H1 (cell line): ENCODE measurements around the gene CHTF18. TPM values are rescaled to one million over a fixed set of nuclear protein-coding genes. Genes with fewer than 3 reads are reported as not detected.

Experiments used
- CTCF ChIA-PET: fragments of 300-600 bp; sonication (Branson Sonifier 250); formaldehyde crosslinking; loops from one replicate; lab custom pipeline; 2021; ENCODE audit not compliant: partially characterized antibody; lab: Charles Lee
- POLR2A ChIA-PET: fragments of 300-600 bp; sonication (Branson Sonifier 250); formaldehyde crosslinking; loops from one replicate; lab custom pipeline; 2021; ENCODE audit warnings: inconsistent platforms; ENCODE audit not compliant: partially characterized antibody; lab: Charles Lee
- DNase-seq, 2 experiments: peaks; one replicate each; pipeline versions ENCODE4 v3.0.0 to v3.0.0-alpha.2; 2010 to 2022; ENCODE audit warnings: low spot score in 2 of 2, low read depth in 1 of 2, mixed read lengths in 1 of 2
- FAIRE-seq: peaks from 2 replicates; lab custom pipeline; 2011; peaks lifted over from hg19 to GRCh38; lab: Jason Lieb, UNC
- H2AFZ ChIP-seq: 2 replicates; pipeline ENCODE4 v1.8.1; 2012; ENCODE audit warnings: low read length, inconsistent platforms
- H2AK5ac ChIP-seq: 2 replicates; pipeline ENCODE4 v1.6.1; 2013; ENCODE audit warnings: low read depth, low read length
- H2BK120ac ChIP-seq: replicated peaks from 2 replicates; pipeline ENCODE3; 2013; ENCODE audit warnings: low read depth, low read length, inconsistent platforms
- H2BK12ac ChIP-seq: 2 replicates; pipeline ENCODE4 v1.6.1; 2013; ENCODE audit warnings: low read depth, low read length
- H2BK15ac ChIP-seq: 2 replicates; pipeline ENCODE4 v1.6.1; 2013; ENCODE audit warnings: low read length
- H2BK20ac ChIP-seq: 2 replicates; pipeline ENCODE4 v1.6.1; 2013; ENCODE audit warnings: low read length
- H2BK5ac ChIP-seq: 2 replicates; pipeline ENCODE4 v1.6.1; 2013; ENCODE audit warnings: low read depth, low read length
- H3K14ac ChIP-seq: 2 replicates; pipeline ENCODE4 v1.6.1; 2013; ENCODE audit warnings: inconsistent platforms; ENCODE audit not compliant: insufficient read length
- H3K18ac ChIP-seq: 2 replicates; pipeline ENCODE4 v1.6.1; 2013; ENCODE audit warnings: low read length; ENCODE audit errors: extremely low read depth
- H3K23ac ChIP-seq: 2 replicates; pipeline ENCODE4 v1.6.1; 2013; ENCODE audit warnings: inconsistent platforms; ENCODE audit not compliant: insufficient read length
- H3K23me2 ChIP-seq: 2 replicates; pipeline ENCODE4 v1.6.1; 2013; ENCODE audit warnings: low read depth, low read length
- H3K27ac ChIP-seq: 2 replicates; pipeline ENCODE4 v1.6.1; 2011; ENCODE audit warnings: low read depth, low read length, inconsistent platforms
- H3K27me3 ChIP-seq, 4 experiments: replicated peaks in 1 of 4; 1 replicate in 1 of 4; 2 replicates in 3 of 4; pipeline versions ENCODE4 v1.6.1 to v1.8.1; 2011 to 2013; ENCODE audit warnings: low read length in 3 of 4, mild to moderate bottlenecking in 3 of 4, inconsistent platforms in 2 of 4, mixed read lengths in 2 of 4, moderate library complexity in 1 of 4; ENCODE audit not compliant: control insufficient read depth in 3 of 4, insufficient read depth in 3 of 4; ENCODE audit errors: extremely low read depth in 1 of 4
- H3K36me3 ChIP-seq, 4 experiments: 2 replicates each; pipeline versions ENCODE4 v1.6.1 to v1.8.1; 2011 to 2013; ENCODE audit warnings: mild to moderate bottlenecking in 4 of 4, low read length in 3 of 4, moderate library complexity in 2 of 4, control low read depth in 1 of 4, inconsistent platforms in 1 of 4; ENCODE audit not compliant: insufficient read depth in 4 of 4, control insufficient read depth in 2 of 4
- H3K4ac ChIP-seq: replicated peaks from 2 replicates; pipeline ENCODE3; 2013; ENCODE audit warnings: low read length, low read depth, mixed read lengths, inconsistent platforms; ENCODE audit not compliant: insufficient read length
- H3K4me1 ChIP-seq, 4 experiments: replicated peaks in 1 of 4; 1 replicate in 1 of 4; 2 replicates in 3 of 4; pipeline versions ENCODE4 v1.6.1 to v1.8.1; 2011 to 2013; ENCODE audit warnings: low read length in 3 of 4, inconsistent platforms in 2 of 4, mixed read lengths in 1 of 4; ENCODE audit not compliant: insufficient read depth in 4 of 4, control insufficient read depth in 3 of 4
- H3K4me2 ChIP-seq, 2 experiments: 2 replicates each; pipeline versions ENCODE4 v1.6.1 to v1.8.1; 2011 to 2013; ENCODE audit warnings: low read depth in 2 of 2, low read length in 2 of 2, control low read depth in 1 of 2, inconsistent platforms in 1 of 2, mild to moderate bottlenecking in 1 of 2; ENCODE audit not compliant: insufficient read depth in 1 of 2
- H3K4me3 ChIP-seq, 4 experiments: fragments of 200-600, 300-600 bp in 1 of 4; sonication (generic), shearing (Covaris generic), sonication (Bioruptor Twin) in 1 of 4; 2 replicates each; pipeline versions ENCODE4 v1.5.1 to v1.8.1; 2011 to 2016; ENCODE audit warnings: low read length in 4 of 4, low read depth in 3 of 4, control low read depth in 2 of 4, inconsistent platforms in 2 of 4, mild to moderate bottlenecking in 2 of 4, mixed read lengths in 1 of 4, moderate library complexity in 1 of 4; ENCODE audit not compliant: insufficient read depth in 2 of 4; ENCODE audit errors: extremely low read depth in 1 of 4
- H3K56ac ChIP-seq: replicated peaks from 2 replicates; pipeline ENCODE3; 2013; ENCODE audit warnings: low read depth, mild to moderate bottlenecking, mixed read lengths, low read length, inconsistent platforms; ENCODE audit not compliant: insufficient read length
- H3K79me1 ChIP-seq: 2 replicates; pipeline ENCODE4 v1.6.1; 2013; ENCODE audit warnings: low read depth, low read length, control low read depth
- H3K79me2 ChIP-seq, 2 experiments: 2 replicates each; pipeline versions ENCODE4 v1.6.1 to v1.8.1; 2012 to 2013; ENCODE audit warnings: low read length in 2 of 2, mild to moderate bottlenecking in 2 of 2, inconsistent platforms in 1 of 2; ENCODE audit not compliant: insufficient read depth in 2 of 2, control insufficient read depth in 1 of 2
- H3K9ac ChIP-seq, 4 experiments: replicated peaks in 1 of 4; 1 replicate in 1 of 4; 2 replicates in 3 of 4; pipeline versions ENCODE4 v1.6.1 to v1.8.1; 2011 to 2013; ENCODE audit warnings: low read depth in 3 of 4, low read length in 3 of 4, control low read depth in 2 of 4, mild to moderate bottlenecking in 2 of 4, moderate library complexity in 2 of 4, inconsistent platforms in 1 of 4; ENCODE audit errors: extremely low read depth in 1 of 4
- H3K9me3 ChIP-seq, 2 experiments: 2 replicates each; pipeline versions ENCODE4 v1.6.1 to v1.8.1; 2012 to 2013; ENCODE audit warnings: mild to moderate bottlenecking in 2 of 2, moderate library complexity in 2 of 2, control low read depth in 1 of 2, inconsistent platforms in 1 of 2, low read depth in 1 of 2, low read length in 1 of 2, mixed read lengths in 1 of 2; ENCODE audit not compliant: insufficient read depth in 2 of 2
- H4K20me1 ChIP-seq, 2 experiments: replicated peaks in 1 of 2; 2 replicates each; pipeline versions ENCODE3 to v1.8.1; 2011 to 2013; ENCODE audit warnings: inconsistent platforms in 2 of 2, low read length in 2 of 2, mild to moderate bottlenecking in 1 of 2; ENCODE audit not compliant: insufficient read depth in 2 of 2, control insufficient read depth in 1 of 2
- H4K5ac ChIP-seq: 2 replicates; pipeline ENCODE4 v1.6.1; 2013; ENCODE audit warnings: low read length, low read depth, mixed read lengths, inconsistent platforms; ENCODE audit not compliant: insufficient read length
- H4K8ac ChIP-seq: 2 replicates; pipeline ENCODE4 v1.8.0; 2013; ENCODE audit warnings: mild to moderate bottlenecking, moderate library complexity, low read length, inconsistent platforms; ENCODE audit not compliant: insufficient read depth; ENCODE audit errors: extremely low read depth
- H4K91ac ChIP-seq: replicated peaks from 2 replicates; pipeline ENCODE3; 2013; ENCODE audit warnings: low read length, mixed read lengths, inconsistent platforms; ENCODE audit not compliant: insufficient read length
- CHD1 ChIP-seq: IDR thresholded peaks from 2 replicates; pipeline ENCODE4 v1.6.1; 2012; ENCODE audit warnings: low read depth, low read length, improper control_type of control experiment
- EGR1 ChIP-seq: IDR thresholded peaks from 2 replicates; pipeline ENCODE4 v1.6.1; 2011; ENCODE audit warnings: low read depth, low read length, borderline replicate concordance
- JUN ChIP-seq: IDR thresholded peaks from 2 replicates; pipeline ENCODE4 v1.6.1; 2011; ENCODE audit warnings: low read depth, mild to moderate bottlenecking, improper control_type of control experiment, low read length
- KDM5A ChIP-seq: fragments of 200-600 bp; IDR thresholded peaks from 2 replicates; pipeline ENCODE4 v1.7.1; 2012; ENCODE audit warnings: mild to moderate bottlenecking, low read length, inconsistent platforms, mixed read lengths
- POLR2AphosphoS5 ChIP-seq: IDR thresholded peaks from 2 replicates; pipeline ENCODE4 v1.6.1; 2011; ENCODE audit warnings: low read depth, low read length
- WGBS, 2 experiments: shearing (Covaris generic) in 1 of 2; methylation state at CpG; one replicate each; pipeline versions ENCODE4 v1.1.6 to v1.1.7; 2013 to 2015; ENCODE audit warnings: low lambda C conversion rate in 2 of 2, mixed read lengths in 2 of 2, inconsistent platforms in 1 of 2, low coverage in 1 of 2, missing lambda C conversion rate in 1 of 2; ENCODE audit not compliant: insufficient replicate concordance in 2 of 2, insufficient coverage in 1 of 2, insufficient read length in 1 of 2; ENCODE audit errors: extremely low coverage in 1 of 2, missing lambda C conversion rate in 1 of 2; 5-methylcytosine and 5-hydroxymethylcytosine counted together
- polyA plus RNA-seq, 7 experiments: library from polyadenylated mRNA; depleted of rRNA in 3 of 7; stranded (reverse) in 5 of 7; unstranded in 2 of 7; fragments of >200 nt in 5 of 7; fragments of 200-250 nt in 2 of 7; gene quantifications; 1 replicate in 5 of 7; 2 replicates in 1 of 7; 4 replicates in 1 of 7; pipeline versions ENCODE4 v1.2.1 to v1.2.3, GENCODE V29; 2011 to 2013; ENCODE audit warnings: missing spikeins in 2 of 7, mixed read lengths in 2 of 7
- total RNA-seq: library from RNA; stranded (reverse); fragmentation: NEBNext Ultra II Directional; extraction: Animal tissue kit (Norgen Biotek cat#: 25700); gene quantifications from 2 replicates; pipeline ENCODE4 v1.2.1, GENCODE V29; 2021
- TF ChIP-seq, protein P1 (sequence below): IDR thresholded peaks from 2 replicates; pipeline ENCODE4 v1.6.1; 2012; ENCODE audit warnings: low read length, inconsistent platforms
- TF ChIP-seq, protein P2 (sequence below): IDR thresholded peaks from 2 replicates; pipeline ENCODE4 v1.6.1; 2011; ENCODE audit warnings: low read depth, mild to moderate bottlenecking, low read length; ENCODE audit not compliant: insufficient read depth

The CHTF18 gene
- total and polyA plus RNA-seq, 2 of the 8 experiments (the other 6 are each of a cell fraction or from before 2014, with no cell fraction given) = 75.3 to 104 TPM

DNA sequence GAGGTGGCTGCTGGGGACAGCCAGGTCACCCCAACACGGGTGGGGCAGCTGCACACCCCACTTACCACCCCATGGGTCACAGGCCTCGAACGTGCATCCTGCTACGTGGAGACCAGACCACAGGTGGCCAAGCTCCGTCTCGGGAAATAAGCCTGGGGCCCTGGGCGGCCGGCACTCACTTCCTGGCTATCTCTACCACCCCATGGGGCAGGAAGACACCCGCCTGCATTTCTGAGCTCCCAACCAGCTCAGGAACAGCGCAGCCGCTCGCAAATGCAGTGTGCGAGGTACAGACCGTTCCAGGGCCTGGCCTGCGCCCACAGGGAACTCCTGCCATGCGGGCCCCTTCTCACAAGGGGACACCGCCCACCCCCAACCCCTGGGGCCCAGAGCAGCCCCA, 17.1 kb downstream of the CHTF18 start:
- peak overlapping the region; percentile 40; the same call in 1 of the 2 replicates for H4K8ac ChIP-seq

More for the DNA sequence above, 17.1 kb downstream of the CHTF18 start:
- H3K4me1 ChIP-seq = peaks cover 0 to 10% (median 4%) of the 10 kb centered on the region in 4 experiments; a peak in 6 of 7 replicates
- POLR2A ChIA-PET = interaction anchor here (0.7 kb wide), 1 partner anchor 124 kb away, joined by 3 read pairs; no protein-coding TSS in a partner anchor
- H3K27me3 ChIP-seq = peaks cover 1 to 45% (median 30%) of the 10 kb centered on the region in 4 experiments
- no peak overlapping the region for H3K4me2 ChIP-seq
- no peak overlapping the region for H3K27ac ChIP-seq
- H3K79me1 ChIP-seq = no peaks in the 10 kb centered on the region
- no peak overlapping the region for H2BK12ac ChIP-seq
- no peak overlapping the region for H3K23ac ChIP-seq
- H2AK5ac ChIP-seq = no peak overlapping the region
- H4K91ac ChIP-seq = no peak overlapping the region
- H3K56ac ChIP-seq = no peak overlapping the region
- no peak overlapping the region for H3K4ac ChIP-seq
- H4K20me1 ChIP-seq = peaks cover 3 to 6% of the 10 kb centered on the region in 2 experiments
- H2BK15ac ChIP-seq = no peak overlapping the region
- H2BK120ac ChIP-seq = no peak overlapping the region
- no peak overlapping the region for H4K5ac ChIP-seq
- H3K9me3 ChIP-seq = no peaks in the 10 kb centered on the region
- no peak overlapping the region for H3K9ac ChIP-seq
- no peak for DNase-seq
- H3K23me2 ChIP-seq = peaks cover under 1% of the 10 kb centered on the region; the same call in 1 of the 2 replicates
- no peaks in the 10 kb centered on the region for H3K36me3 ChIP-seq
- H2AFZ ChIP-seq = no peak overlapping the region
- CTCF ChIA-PET = interaction anchor here (0.7 to 2.5 kb wide), 5 partner anchors 9 to 625 kb away, joined by 3 to 7 read pairs (median 4); partner anchors contain the start of gene CIAO3
- FAIRE-seq = no peak
- TF ChIP-seq, protein P1, sequence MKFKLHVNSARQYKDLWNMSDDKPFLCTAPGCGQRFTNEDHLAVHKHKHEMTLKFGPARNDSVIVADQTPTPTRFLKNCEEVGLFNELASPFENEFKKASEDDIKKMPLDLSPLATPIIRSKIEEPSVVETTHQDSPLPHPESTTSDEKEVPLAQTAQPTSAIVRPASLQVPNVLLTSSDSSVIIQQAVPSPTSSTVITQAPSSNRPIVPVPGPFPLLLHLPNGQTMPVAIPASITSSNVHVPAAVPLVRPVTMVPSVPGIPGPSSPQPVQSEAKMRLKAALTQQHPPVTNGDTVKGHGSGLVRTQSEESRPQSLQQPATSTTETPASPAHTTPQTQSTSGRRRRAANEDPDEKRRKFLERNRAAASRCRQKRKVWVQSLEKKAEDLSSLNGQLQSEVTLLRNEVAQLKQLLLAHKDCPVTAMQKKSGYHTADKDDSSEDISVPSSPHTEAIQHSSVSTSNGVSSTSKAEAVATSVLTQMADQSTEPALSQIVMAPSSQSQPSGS = no peak
- TF ChIP-seq KDM5A (no peak), POLR2AphosphoS5 (no peak), CHD1 (no peak), JUN (no peak), EGR1 (no peak)
- TF ChIP-seq, protein P2, sequence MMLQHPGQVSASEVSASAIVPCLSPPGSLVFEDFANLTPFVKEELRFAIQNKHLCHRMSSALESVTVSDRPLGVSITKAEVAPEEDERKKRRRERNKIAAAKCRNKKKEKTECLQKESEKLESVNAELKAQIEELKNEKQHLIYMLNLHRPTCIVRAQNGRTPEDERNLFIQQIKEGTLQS = no peak
- 92% methylated on average over 17 of the region's 17 CpGs; no CpG with 5 or more reads in 1 of the 2 experiments for WGBS, 2 experiments
- peaks cover 0 to 5% of the 10 kb centered on the region in 2 experiments; a peak in 1 of 4 replicates for H3K79me2 ChIP-seq
- no peak overlapping the region for H2BK5ac ChIP-seq
- no peak overlapping the region for H3K14ac ChIP-seq
- no peak overlapping the region for H2BK20ac ChIP-seq
- H3K18ac ChIP-seq = no peak overlapping the region
- no peak overlapping the region for H3K4me3 ChIP-seq
